Measurements from ENCODE around the gene TACC2.
A peak's percentile ranks its signal among the peaks of the same experiment; 100 is the strongest.
"Not testable (repeated sequence)": the region's sequence is repeated elsewhere in the genome, so short reads cannot be mapped to it uniquely, and the experiment has no call there.

Gene TACC2, protein sequence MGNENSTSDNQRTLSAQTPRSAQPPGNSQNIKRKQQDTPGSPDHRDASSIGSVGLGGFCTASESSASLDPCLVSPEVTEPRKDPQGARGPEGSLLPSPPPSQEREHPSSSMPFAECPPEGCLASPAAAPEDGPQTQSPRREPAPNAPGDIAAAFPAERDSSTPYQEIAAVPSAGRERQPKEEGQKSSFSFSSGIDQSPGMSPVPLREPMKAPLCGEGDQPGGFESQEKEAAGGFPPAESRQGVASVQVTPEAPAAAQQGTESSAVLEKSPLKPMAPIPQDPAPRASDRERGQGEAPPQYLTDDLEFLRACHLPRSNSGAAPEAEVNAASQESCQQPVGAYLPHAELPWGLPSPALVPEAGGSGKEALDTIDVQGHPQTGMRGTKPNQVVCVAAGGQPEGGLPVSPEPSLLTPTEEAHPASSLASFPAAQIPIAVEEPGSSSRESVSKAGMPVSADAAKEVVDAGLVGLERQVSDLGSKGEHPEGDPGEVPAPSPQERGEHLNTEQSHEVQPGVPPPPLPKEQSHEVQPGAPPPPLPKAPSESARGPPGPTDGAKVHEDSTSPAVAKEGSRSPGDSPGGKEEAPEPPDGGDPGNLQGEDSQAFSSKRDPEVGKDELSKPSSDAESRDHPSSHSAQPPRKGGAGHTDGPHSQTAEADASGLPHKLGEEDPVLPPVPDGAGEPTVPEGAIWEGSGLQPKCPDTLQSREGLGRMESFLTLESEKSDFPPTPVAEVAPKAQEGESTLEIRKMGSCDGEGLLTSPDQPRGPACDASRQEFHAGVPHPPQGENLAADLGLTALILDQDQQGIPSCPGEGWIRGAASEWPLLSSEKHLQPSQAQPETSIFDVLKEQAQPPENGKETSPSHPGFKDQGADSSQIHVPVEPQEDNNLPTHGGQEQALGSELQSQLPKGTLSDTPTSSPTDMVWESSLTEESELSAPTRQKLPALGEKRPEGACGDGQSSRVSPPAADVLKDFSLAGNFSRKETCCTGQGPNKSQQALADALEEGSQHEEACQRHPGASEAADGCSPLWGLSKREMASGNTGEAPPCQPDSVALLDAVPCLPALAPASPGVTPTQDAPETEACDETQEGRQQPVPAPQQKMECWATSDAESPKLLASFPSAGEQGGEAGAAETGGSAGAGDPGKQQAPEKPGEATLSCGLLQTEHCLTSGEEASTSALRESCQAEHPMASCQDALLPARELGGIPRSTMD (N-terminal part only)

DNA sequence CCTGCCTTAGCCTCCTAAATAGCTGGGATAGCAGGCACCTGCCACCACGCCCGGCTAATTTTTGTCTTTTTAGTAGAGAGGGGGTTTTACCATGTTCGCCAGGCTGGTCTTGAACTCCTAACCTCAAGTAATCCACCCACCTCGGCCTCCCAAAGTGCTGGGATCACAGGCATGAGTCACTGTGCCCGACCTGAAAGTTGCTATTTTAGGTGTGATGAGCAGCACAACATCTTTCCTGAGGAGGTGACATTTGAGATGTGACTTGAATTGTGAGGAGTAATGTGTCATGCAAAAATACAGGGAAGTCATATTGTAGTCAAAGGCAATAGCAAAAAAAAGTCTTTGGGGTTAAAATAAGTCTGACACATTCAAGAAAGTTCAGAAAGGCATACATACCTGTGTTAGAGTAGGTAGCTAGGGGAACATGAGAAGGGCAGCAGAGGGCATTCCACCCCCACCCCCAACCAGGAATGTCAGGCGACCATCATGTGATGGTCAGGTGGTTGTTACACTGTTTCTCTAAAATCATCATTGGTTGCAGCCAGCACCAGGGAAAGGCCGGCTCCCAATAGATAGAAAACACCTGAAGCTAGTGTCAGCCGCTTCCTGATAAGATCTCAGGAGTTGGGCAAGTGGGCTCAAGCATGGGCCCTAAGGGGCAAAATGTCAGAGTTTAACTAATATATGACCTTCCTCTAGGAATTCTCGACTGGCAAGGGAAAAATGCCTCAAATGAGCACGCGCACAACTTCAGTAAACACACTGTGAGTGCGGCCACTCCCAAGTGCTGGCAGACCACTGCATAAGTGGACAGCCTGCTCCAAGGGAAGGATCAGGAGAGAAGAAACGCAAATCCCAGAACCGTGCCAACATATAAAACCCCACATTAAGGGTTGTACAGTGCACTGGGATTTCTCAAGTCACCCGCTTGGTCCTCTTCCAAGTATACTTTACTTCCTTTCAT lies at the start of gene TACC2:
TSS of gene TACC2 (plus strand) at position 803 of the 964 bp plus-strand sequence. CDS start 32,819 bp downstream, outside the sequence.
- DNase-seq = no peak

DNA sequence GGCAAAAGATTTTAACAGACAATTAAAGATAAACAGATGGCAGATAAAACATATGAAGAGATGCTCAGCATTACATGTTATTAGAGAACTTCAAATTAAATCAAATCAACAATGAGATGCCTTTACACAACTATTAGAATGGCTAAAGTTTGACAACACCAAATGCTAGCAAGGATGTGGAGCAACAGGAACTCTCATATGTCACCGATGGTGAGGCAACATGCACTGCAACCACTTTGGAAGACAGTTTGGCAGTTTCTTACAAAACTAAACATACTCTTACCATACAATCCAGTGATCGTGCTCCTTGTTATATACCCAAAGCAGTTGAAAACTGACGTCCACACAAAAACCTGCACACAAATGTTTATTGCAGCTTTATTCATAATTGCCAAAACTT lies 47.4 kb upstream of the TACC2 start:
- DNase-seq = no peak

DNA sequence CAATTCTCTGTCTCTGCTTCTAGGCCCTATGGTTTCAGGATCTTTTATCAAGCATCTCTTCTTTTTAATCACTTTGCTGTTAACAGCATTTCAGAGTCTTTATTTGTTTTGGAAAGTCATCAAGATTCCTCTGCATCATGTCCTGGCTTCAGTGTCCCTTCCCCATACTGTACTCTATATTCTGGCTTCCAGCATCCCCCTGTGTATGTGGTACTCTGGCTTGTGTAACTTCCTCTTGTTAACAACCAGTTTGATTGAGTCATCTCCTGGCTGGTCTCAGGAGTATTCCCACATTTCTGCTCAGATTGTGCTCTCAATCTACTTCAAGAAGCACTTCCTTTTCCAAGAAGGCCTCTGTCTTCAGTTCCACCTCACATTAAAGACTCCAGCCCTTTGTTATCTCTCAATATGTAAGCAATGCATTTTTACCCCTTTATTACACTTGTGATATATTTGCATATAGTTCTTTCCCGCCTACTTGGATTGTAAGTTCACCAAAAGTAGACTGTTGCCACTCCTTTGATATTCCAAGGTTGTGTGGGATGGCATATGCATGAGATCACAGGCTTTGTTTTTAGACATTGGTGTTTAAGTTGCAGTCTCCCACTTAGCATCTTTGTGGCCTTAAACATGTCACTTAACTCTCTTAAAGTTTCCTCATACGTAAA lies 46.1 kb upstream of the TACC2 start:
- no peak for DNase-seq

DNA sequence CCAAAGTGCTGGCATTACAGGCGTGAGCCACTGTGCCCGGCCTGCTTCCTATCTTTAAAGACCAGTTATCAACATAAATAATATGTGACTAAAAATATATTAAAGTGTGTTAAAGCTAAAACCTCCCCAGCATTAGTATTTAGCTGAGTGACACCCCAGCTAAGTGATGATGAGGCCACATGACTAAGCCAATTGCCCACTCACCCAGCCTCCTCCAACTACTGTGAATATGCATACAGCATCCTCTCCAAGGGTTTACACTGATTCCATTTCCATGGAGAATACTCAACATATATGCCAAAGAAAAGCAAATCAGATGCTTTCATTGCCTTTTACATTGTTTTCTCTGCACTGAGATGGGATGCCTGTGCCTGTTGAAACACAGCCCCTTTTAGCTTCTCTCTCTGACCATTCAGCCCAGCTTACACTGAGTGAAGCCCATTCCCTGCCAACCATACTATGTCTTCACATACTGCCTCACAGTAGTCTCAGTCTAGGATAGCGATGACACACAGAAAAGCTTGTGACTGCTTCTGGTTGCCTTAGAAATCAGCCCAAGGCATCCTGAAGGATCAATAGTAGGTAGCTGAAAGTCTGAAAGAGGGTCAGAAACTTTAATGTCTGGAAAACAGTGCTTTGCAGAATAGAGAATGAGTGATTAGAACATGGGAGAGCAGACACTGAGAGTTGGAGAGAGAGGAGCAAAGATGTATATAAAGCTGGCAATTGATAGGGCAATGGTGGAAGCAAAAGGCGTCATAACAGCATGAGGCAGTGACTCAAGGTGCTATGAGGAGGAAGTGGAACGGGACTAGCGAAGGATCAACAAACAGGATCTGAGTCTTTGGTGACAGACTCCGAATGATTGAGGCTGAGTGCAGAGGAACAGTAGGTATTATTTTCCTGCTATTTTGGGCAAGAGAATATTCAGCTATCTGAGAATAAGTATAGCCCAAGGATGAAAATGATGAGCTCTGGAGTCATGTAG lies 41.3 kb upstream of the TACC2 start:
- DNase-seq = no peak

DNA sequence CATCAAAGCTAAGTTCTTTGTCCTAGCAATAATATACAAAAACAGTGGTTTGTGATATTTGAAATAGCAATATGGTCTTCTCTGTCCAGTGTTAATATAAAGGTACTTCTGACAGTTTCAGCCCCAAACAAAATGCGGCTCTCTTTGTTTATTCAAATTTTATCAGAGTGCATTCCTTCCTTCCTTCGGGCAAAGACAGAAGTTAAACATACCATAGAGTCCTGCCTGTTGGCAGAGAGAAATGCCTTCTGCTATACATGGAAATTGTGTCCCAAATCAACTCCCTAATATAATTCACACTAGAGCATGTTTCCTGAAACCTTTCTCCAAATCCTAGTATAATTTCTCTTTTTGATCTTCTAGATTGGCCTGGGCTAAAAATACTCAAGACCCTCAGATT lies 39.9 kb upstream of the TACC2 start:
- no peak for DNase-seq

DNA sequence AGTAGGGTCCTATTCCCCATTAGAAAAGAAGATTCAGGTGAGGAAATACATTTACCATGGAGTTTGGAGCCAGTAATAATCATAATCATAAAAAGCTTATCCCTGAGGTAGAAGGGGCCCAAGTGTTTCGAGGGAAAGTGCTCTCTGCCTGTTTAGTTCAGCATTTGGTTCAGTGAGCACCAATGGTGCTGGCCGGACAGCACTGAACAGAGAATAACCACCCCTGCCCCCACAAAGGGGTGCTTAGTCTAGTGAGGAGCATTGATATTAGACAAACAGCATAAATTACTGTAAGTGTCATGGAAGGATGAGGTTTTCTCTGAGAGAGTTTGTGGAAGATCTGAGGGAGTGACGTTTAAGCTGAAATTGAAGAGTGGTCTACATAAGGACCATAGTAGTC lies 39.5 kb upstream of the TACC2 start:
- DNase-seq = no peak

DNA sequence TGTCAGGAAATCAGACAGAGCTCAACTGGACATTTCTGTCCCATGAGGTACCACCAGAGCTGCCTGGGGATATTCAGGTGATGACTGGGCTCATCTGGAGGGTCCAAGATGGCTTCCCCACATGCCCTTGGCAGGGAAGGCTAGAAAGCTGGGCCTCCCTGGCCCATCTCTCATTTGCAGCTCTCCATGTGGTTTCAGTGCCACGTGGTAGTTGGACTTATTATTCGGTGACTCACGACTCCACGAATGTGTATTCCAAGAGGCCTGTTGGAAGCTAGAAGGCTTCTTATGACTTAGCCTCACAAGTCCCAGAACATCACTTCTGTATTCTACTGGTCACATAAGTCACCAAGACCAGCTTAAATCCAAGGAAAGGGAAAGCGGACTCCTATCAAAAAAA lies 36.7 kb upstream of the TACC2 start:
- DNase-seq = no peak

DNA sequence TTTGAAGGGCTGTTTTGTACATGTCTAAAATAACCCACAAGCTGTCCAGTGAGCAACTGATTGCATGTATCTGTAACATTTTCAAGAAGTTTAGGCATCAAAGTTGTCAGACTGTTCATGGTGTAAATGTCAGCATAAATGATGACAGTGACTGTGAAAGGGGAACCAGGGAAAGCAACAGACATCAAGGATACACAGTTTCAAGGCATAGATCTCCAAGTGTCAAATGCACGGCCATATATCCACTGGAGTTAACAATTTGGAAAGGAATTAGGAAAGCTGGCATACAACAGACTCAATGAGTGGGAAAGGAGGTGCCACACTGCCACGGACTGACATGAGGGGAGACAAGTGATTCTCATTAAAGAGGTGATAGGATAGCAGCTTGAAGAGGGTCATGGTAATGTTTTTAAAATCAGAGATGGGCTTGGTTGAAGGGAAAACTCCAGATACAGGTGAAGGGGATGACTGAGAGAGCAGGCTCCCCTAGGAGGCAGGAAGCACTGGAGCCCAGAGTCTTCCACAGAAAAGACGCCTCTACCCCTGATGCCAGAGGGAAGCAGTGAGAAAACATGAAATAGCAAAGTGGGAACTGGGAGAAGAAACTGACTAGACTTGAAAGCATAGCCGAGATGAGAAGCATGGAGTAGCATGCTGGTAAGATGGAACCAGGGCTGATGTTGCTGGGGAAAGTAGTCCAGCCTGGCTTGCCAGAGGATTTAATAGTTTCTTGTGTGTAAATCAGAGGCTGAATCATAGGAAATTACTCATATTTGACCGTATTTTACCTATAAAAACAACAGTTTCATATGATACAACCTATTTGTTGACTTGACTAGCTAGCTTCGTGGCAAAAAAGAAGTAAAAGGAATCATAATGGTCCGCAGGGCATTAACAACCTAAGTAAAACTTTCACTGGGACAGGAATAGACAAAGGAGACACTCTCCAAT lies 32.6 kb upstream of the TACC2 start:
- no peak for DNase-seq

DNA sequence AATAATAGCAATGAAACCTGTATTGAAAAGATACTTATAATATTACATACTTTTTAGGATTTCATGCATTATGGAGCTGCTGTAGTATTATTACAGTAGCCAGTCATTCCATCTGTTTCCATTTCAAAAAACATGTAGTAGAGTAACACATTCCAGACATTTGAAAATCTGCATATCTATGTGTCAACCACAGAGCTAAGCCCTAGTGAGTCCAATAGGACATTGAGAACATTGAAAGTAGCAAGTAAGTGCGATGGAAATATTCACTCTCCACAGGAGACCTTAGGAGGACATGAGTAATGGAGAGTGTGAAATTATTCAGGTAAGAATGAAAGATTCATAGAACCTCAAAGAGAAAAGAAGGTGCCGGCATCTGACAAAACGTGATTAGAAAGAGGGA lies 29.3 kb upstream of the TACC2 start:
- DNase-seq = no peak

DNA sequence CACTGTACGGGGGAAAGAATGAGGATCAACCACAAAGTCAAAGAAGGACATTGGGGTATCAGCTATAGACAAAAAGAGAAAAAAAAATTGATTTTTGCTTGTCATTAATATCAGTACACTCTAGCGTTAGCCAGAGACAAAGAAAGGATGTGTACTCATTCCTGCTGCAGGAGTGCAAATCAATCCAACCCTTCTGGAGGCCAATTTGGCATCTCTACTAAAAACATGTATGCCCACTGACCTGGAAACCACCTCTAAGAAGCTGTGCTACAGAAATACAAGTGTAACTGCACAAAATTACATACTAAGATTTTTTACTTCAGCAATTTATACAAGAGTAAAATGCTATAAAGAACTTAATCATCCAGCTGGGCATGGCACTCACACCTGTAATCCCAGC lies 27.5 kb upstream of the TACC2 start:
- no peak for DNase-seq

DNA sequence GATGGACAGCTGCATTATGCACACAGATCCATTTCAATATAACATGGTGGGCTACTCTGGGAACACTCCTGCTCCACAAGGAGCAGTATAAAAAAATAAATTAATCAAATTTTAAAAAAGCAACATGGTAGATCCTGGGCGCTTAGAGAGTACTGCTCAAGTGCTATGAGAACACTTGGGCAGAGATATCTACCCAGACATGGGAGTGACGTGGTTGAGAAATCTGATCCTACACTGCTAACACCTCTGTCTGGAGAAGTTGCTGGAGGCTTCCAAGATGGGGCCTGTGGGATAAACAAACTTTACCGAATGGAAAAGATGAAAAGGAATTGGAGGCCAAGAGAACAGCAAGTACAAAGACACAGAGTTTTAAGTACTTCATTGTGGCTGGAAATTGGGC lies 23.0 kb upstream of the TACC2 start:
- no peak for DNase-seq

DNA sequence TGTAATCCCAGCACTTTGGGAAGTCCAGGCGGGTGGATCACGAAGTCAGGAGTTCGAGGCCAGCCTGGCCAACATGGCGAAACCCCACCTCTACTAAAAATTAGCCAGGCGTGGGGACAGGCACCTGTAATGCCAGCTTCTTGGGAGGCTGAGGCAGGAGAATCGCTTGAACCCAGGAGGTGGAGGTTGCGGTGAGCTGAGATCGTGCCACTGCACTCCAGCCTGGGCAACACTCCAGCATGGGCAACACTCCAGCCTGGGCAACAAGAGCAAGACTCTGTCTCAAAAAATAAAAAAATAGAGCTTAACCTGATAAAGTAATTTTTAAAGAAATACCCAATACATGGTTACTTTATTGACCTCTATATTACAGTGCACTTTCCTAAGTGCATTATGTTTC lies 19.9 kb upstream of the TACC2 start:
- DNase-seq = not testable (repeated sequence)

DNA sequence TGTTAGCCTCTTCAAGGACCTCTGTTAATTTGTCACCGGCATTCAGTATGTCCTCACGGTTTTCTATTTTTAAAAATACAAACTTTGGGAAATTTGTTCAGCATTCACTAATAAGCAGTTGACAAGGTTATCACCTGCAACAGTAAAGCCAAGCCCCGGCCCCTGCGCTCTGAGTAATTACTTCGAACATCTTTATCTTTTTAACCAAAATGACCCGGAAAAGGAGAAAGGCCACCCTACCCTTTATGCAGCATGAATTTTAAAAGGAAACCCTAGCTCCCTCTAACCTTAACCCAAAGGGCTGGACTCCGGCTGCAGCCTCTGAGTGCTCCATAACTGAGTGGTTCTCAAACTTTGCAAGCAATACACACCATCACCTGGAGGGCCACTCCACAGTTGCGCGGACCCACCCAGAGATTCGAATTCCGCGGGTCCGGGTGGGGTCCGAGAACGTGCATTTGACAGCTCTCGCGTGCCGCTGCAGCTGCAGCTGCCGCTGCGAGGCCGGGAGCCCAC lies 14.9 kb upstream of the TACC2 start:
- DNase-seq = no peak

DNA sequence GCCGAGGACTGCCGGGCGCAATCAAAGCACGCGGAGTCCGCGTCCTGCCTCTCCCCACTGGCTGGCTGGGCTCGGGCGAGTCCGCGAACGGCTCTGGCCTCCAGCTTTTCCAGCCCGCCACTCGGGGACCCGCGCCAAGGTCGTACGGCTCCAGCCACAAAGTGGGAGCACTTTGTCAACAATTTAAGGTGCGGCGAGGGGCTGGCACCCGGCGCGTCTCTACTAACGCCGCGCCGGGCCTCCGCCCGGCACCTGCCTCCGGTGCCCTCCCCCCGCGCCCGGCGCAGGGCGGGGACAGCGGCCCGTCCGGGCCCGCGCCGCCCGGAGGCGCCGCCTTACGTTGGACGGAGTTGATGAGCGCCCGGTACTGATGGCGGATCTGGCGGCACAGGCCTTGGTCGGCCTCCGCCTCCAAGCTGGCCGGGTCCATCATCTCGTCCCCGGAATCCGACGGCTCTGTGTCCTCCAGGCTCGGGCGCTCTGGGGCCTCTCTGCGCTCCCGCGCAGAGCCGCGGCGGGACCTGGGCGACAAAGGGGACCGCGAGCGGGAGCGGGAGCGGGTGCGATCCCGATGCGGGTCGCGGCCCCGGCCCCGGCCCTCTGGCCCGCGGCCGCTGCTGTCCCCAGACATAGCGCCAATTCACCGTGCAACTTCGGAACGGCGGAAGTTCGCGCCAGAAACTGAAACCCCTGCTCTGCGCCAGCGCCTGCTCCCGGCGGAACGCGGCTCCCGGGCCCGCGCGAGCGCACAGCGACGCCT lies 14.2 kb upstream of the TACC2 start, which contains the start of gene NSMCE4A:
TSS of gene NSMCE4A (minus strand) at position 683 of the 760 bp plus-strand sequence. CDS start at position 631, 52 bp downstream.
- DNase-seq = peak; percentile 72

DNA sequence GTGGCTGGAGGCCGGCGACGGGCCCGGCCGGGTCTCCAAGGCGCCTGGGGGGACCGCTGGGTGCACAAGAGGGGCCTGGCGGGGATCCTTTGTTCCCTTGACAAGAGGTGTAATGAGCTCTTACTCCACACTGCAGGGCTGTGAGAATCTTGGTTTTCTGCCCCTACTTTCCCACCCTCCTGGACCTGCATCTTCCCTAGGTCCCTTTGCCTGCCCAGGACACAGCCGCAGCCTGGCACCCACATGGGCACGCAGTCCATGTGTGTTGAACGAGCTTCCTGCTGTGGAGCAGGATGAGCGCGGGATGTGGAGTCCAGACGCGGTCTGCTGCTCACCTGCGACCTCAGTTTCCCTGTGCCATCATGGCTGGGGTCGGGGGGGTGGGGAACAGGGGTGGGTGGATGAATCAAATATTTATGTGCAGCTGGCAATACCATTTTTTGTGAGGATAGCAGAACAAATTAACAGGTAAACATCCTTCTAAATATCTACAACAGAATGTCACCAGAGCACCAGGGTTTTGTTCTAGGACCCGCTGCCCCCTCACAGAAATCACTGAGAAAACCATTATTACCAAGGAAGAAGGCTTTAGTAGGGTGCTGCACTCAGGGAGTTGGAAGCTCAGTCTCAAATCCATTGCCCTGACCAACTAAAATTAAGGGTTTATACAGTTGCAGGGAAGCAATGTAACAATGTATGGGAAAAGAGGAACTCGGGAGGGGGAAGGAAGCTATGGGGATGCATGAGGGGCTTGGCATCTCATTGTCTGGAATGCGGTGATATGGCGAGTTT lies 13.5 kb upstream of the TACC2 start:
- no peak for DNase-seq

DNA sequence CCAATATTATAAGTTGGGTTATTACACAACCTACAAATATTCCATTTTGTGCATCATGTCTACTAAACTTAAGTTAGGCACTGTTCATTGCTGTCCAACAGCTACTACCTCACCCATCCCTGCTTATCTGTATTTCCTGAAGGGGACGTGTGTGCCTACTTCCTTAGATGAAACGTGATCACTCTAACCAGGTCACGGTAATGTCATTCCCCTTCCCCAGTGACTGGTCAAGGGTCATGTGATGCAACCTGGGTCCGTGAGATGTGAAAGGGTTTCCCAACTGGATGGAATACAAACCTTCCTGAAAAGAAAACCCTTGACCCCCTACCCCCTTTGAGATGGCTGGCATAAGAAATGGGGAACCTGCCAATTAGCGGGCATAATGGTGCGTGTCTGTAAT lies 12.4 kb upstream of the TACC2 start:
- no peak for DNase-seq

DNA sequence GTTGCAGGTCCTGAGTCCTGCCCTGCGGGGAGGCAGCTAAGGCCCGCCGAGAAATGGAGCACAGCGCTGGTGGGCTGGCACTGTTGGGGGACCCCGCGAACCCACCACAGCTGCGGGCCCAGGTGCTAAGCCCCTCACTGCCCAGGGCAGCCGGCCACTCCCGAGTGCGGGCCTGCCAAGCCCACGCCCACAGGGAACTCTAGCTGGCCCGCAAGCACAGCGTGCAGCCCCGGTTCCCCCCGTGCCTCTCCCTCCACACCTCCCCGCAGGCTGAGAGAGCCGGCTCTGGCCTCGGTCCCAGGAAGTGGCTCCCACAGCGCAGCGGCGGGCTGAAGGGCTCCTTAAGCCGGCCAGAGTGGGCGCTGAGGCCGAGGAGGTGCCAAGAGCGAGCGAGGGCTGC lies 10.5 kb upstream of the TACC2 start:
- no peak for DNase-seq

All from NCI-H345 (cell line).